Stomach (tissue), 4 donors: ENCODE results near the gene DNAJC17.

Source experiments
- CTCF ChIP-seq, 7 experiments: fragments of 450-650 bp in 4 of 7; fragments of 200-600 bp in 3 of 7; sonication (generic) in 3 of 7; IDR thresholded peaks; one replicate each; pipeline ENCODE4 v1.5.1; 2016 to 2019; ENCODE audit warnings: antibody characterized with exemption in 7 of 7, control low read depth in 2 of 7, mild to moderate bottlenecking in 1 of 7
- POLR2A ChIP-seq, 4 donors: fragments of 450-650 bp; IDR thresholded peaks; one replicate each; pipeline ENCODE4 v1.6.1; 2016; ENCODE audit warnings: antibody characterized with exemption in 4 of 4, control low read depth in 2 of 4, mild to moderate bottlenecking in 1 of 4, moderate library complexity in 1 of 4
- POLR2AphosphoS5 ChIP-seq, 3 donors: sonication (generic); formaldehyde crosslinking; IDR thresholded peaks; one replicate each; pipeline ENCODE4 v1.6.1; 2016; ENCODE audit warnings: antibody characterized with exemption in 3 of 3

GRCh38 chr15:40790718-40791117 lies 16.6 kb downstream of the DNAJC17 start:
- TF ChIP-seq CTCF (IDR thresholded peaks at IDR 0.05) (no peak), POLR2A (IDR thresholded peaks at IDR 0.05) (no peak), POLR2AphosphoS5 (IDR thresholded peaks at IDR 0.05) (no peak)
